Measurements from ENCODE around the gene HEXB. TPM values are rescaled to one million over a fixed set of nuclear protein-coding genes. Genes with fewer than 3 reads are reported as not detected.
"Not testable (repeated sequence)": the region's sequence is repeated elsewhere in the genome, so short reads cannot be mapped to it uniquely, and the experiment has no call there.

The HEXB gene
- total RNA-seq, 4 donors from 2014 or later = 46.9 to 85.8 (median 73.8) TPM

DNA sequence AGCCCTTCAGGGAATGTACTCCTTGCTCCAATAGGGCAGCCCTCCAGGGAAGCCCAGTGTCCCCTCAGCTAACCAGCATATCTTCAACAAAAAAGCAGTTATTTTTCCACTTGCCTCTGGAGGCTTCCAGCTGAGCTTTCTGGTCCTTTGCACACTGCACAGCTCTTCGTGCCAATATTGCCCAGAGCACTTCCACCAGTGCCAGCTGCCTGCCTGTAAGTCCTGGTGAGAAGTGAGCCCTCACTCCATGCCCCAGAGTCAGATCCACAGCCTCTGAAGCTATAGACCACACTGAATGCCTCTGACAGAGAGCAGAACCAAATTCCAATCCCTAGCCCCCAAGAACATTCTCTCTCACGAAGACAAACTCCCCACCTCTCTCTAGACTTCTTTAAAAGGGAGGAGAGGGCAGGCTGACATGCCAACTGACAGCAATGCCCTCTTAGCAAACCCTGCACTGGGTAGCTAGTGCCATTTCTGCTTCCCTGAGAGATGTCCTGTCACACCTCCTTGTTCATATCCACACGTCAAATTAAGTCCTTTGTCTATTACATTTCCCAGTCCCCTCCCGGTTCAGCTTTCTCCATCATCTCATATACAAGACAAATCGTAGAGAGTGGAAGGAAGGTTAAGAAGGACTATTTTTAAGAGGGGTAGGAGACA is 12.7 kb upstream of the HEXB start:
- TF ChIP-seq POLR2A (IDR thresholded peaks at IDR 0.05) (no peak), EP300 (IDR thresholded peaks at IDR 0.05) (no peak), POLR2AphosphoS5 (IDR thresholded peaks at IDR 0.05) (no peak)
- TF ChIP-seq, protein P1, sequence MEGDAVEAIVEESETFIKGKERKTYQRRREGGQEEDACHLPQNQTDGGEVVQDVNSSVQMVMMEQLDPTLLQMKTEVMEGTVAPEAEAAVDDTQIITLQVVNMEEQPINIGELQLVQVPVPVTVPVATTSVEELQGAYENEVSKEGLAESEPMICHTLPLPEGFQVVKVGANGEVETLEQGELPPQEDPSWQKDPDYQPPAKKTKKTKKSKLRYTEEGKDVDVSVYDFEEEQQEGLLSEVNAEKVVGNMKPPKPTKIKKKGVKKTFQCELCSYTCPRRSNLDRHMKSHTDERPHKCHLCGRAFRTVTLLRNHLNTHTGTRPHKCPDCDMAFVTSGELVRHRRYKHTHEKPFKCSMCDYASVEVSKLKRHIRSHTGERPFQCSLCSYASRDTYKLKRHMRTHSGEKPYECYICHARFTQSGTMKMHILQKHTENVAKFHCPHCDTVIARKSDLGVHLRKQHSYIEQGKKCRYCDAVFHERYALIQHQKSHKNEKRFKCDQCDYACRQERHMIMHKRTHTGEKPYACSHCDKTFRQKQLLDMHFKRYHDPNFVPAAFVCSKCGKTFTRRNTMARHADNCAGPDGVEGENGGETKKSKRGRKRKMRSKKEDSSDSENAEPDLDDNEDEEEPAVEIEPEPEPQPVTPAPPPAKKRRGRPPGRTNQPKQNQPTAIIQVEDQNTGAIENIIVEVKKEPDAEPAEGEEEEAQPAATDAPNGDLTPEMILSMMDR (IDR thresholded peaks at IDR 0.05) = no peak
- WGBS = 45% methylated on average over 5 of the region's 5 CpGs
- Histone ChIP-seq H3K4me1 (peaks cover 16% of the 10 kb centered on the region), H3K27ac (no peak overlapping the region), H3K36me3 (no peaks in the 10 kb centered on the region), H3K9me3 (no peaks in the 10 kb centered on the region), H3K4me3 (no peak overlapping the region), H3K27me3 (no peaks in the 10 kb centered on the region)
- no peak for DNase-seq (ENCODE audit: low spot score in 2 of 2)

DNA sequence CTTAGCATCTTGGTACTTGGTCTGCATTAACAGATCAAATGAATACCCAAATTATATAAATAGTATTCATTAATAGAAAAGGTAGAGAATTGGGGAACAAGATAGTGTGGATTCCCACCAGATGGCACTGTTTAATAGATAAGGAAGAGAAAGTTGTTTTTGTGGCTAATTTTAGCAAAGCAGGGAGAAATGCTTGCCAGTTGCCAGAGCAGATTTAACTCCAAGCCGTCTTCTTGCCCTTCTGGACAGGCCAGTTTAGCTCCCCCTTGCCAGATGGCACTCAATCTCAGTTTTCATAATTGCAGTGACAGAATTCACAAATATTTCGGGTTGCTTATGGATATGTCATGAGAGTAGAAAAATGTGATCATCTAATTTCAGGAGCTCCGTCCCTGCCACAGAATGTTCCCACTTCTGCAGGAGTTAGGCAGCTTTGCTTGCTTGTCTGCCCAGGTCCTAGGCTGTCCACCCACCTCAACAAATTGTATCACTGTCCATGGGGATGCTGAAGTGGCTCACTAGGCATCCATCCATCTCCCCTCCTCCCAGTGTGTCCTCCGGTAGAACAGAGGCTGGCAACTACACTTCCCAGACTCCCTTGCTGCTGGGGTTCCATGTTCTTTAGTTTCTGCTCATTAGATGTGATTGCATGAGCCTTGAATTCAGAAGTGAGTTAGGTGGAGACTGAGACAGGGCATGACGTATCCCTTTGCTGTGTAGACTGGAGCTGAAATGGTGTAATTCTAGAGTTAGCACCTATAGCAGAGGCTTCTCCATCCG is 11.8 kb upstream of the HEXB start:
- Histone ChIP-seq H3K27ac (no peak overlapping the region), H3K4me1 (peaks cover 16% of the 10 kb centered on the region), H3K9me3 (no peaks in the 10 kb centered on the region), H3K27me3 (no peaks in the 10 kb centered on the region), H3K4me3 (peak overlapping the region; percentile 31), H3K36me3 (no peaks in the 10 kb centered on the region)
- no peak for DNase-seq (ENCODE audit: low spot score in 2 of 2)
- TF ChIP-seq, protein P1 (IDR thresholded peaks at IDR 0.05) = peak in 1 of 2 donors; percentile 11
- no peak for TF ChIP-seq EP300 (IDR thresholded peaks at IDR 0.05)
- 48% methylated on average over 5 of the region's 6 CpGs for WGBS

DNA sequence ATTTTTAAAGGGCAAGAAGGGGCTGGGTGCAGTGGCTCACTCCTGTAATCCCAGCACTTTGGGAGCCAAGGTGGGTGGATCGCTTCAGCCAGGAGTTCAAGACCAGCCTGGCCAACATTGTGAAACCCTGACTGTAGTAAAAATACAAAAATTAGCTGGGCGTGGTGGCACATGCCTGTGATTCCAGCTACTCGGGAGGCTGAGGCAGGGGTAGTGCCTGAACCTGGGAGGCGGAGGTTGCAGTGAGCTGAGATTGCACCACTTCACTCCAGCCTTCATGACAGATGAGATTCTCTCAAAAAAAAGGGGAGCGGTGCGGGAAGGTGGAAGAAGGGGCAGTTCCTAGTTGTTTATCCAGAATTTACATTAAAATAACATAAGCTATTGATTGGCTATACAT is 8.6 kb upstream of the HEXB start:
- not testable (repeated sequence) for H3K9me3 ChIP-seq; H3K36me3 ChIP-seq; H3K27ac ChIP-seq; DNase-seq (ENCODE audit: low spot score in 2 of 2); H3K27me3 ChIP-seq; H3K4me3 ChIP-seq
- H3K4me1 ChIP-seq = peaks cover 16% of the 10 kb centered on the region
- WGBS = 91% methylated on average over 6 of the region's 6 CpGs

- H3K9me3 ChIP-seq; H3K4me3 ChIP-seq; H3K4me1 ChIP-seq; H3K27me3 ChIP-seq; DNase-seq (ENCODE audit: low spot score in 2 of 2); H3K27ac ChIP-seq; H3K36me3 ChIP-seq: not testable (repeated sequence)
- 80% methylated on average over 3 of the region's 3 CpGs for WGBS
Observed at GRCh38 chr5:74678123-74678522, 6.9 kb upstream of the HEXB start.

DNA sequence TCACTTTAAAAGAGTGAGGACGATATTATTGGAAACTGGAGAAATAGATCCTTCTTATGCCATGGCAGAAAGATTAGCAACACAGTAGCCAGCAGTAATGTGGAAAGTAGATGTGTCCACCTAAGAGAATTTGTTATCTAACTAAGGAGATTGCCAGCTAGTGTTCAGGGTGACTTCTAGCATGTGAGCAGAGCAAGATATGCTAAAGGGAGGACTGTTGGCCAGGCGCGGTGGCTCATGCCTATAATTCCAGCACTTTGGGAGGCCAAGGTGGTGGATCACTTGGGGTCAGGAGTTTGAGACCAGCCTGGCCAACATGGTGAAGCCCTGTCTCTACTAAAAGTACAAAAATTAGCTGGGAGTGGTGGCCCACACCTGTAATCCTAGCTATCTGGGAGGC is 5.7 kb upstream of the HEXB start:
- not testable (repeated sequence) for H3K27me3 ChIP-seq; H3K9me3 ChIP-seq; H3K27ac ChIP-seq; H3K4me1 ChIP-seq; DNase-seq (ENCODE audit: low spot score in 2 of 2); H3K4me3 ChIP-seq; H3K36me3 ChIP-seq
- WGBS = 90% methylated on average over 3 of the region's 3 CpGs

GRCh38 chr5:74679966-74680365 is 5.1 kb upstream of the HEXB start:
- H3K27me3 ChIP-seq = no peaks in the 10 kb centered on the region
- H3K9me3 ChIP-seq = no peaks in the 10 kb centered on the region
- H3K27ac ChIP-seq = no peak overlapping the region
- TF ChIP-seq EP300 (IDR thresholded peaks at IDR 0.05) = no peak
- no peak for DNase-seq (ENCODE audit: low spot score in 2 of 2)
- H3K4me3 ChIP-seq = no peak overlapping the region
- no peaks in the 10 kb centered on the region for H3K36me3 ChIP-seq
- H3K4me1 ChIP-seq = no peaks in the 10 kb centered on the region
- WGBS = 67% methylated on average over 4 of the region's 4 CpGs

DNA sequence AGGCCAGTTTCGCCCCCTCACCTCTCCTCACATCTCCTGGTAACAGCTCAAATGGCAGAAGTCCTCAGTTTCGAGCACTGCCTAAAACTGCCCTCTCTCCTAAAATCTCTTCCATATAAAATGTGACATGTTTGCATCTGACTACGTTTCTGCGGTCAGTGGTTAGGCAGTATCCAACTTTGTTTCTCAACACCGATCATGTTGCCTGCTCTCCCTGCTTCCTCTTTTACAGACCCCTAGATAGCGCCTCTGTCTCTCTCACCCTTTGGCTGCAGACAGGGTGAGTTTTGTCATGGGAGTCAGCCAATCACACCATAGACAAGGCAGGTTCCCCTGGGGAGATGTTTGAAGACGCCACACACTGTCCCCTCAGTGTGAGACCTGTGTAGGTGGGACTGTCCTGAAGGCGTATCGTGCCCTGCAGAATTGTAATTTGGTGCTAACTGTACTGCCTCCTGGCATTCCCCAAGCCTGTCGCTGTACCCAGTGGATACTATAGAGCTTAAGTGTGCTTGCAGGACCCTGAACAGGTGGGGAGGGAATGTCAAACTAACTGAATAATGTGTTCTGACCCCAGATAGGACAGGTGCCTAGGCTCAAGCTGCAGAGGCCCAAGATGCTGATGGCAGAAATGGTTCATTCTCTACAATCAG is 1.1 kb downstream of the HEXB start:
- WGBS = 58% methylated on average over 10 of the region's 10 CpGs
- no peaks in the 10 kb centered on the region for H3K9me3 ChIP-seq
- H3K27me3 ChIP-seq = no peaks in the 10 kb centered on the region
- H3K27ac ChIP-seq = peak overlapping the region; percentile 87
- peak overlapping the region; percentile 91 for H3K4me3 ChIP-seq
- peaks cover 13% of the 10 kb centered on the region for H3K36me3 ChIP-seq
- H3K4me1 ChIP-seq = peaks cover 16% of the 10 kb centered on the region
- TF ChIP-seq EP300 (IDR thresholded peaks at IDR 0.05) (no peak), POLR2A (IDR thresholded peaks at IDR 0.05) (no peak), POLR2AphosphoS5 (IDR thresholded peaks at IDR 0.05) (no peak)
- TF ChIP-seq, protein P1 (IDR thresholded peaks at IDR 0.05) = no peak
- DNase-seq (ENCODE audit: low spot score in 2 of 2) = peak in 1 of 2 donors; percentile 44

Data from suprapubic skin (tissue), 4 donors.